SH-SY5Y (cell line): Measurements from ENCODE around the gene GRK4.

Experiments used
- GATA2 ChIP-seq: IDR thresholded peaks from 2 replicates; pipeline ENCODE4 v1.6.1; 2011; ENCODE audit warnings: mild to moderate bottlenecking, low read depth, low read length
- GATA3 ChIP-seq: IDR thresholded peaks from 2 replicates; pipeline ENCODE4 v1.6.1; 2011; ENCODE audit warnings: low read depth, mild to moderate bottlenecking, low read length, moderate library complexity

DNA sequence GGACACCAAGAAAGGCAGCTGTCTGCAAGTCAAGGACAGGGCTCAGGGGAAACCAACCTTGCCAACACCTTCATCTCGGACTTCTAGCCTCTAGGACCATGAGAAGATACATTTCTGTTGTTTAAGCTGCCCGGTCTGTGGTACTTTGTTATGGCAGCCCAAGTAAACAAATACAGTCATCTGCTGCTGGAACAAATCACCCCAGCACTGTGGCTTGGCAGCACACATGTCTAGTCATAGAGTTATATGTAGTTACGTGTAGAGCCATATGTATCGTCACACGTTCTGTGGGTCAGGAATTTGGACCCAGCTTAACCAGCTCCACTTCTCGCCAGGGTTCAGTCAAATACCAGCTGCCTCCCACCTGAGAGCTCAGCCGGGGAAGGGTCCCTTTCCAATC lies 108.4 kb downstream of the GRK4 start:
- TF ChIP-seq GATA3 = no peak
- TF ChIP-seq GATA2 = no peak
